Activated CD4-positive, alpha-beta T cell treated with anti-CD3 and anti-CD28 coated beads for 1 hour (primary cell): ENCODE results near the gene KNSTRN.

ENCODE experiments used
- DNase-seq: peaks from one replicate; pipeline ENCODE4 v3.0.0-alpha.2; 2020

Gene KNSTRN

GRCh38 chr15:40407330-40407990, 24.9 kb downstream of the KNSTRN start:
- DNase-seq: no peak

- DNase-seq: no peak
Measured at GRCh38 chr15:40409366-40409765, 26.8 kb downstream of the KNSTRN start.

- DNase-seq: no peak
Measured at GRCh38 chr15:40410476-40410875, 28.0 kb downstream of the KNSTRN start.

GRCh38 chr15:40412095-40412759, 29.7 kb downstream of the KNSTRN start:
- DNase-seq: no peak

- no peak for DNase-seq
Measured at GRCh38 chr15:40413036-40413435, 30.5 kb downstream of the KNSTRN start.

GRCh38 chr15:40414816-40415215, 32.3 kb downstream of the KNSTRN start:
- no peak for DNase-seq

- DNase-seq: no peak
Measured at GRCh38 chr15:40415226-40415625, 32.7 kb downstream of the KNSTRN start.

- no peak for DNase-seq
Measured at GRCh38 chr15:40416056-40416455, 33.5 kb downstream of the KNSTRN start.

GRCh38 chr15:40418126-40418525, 35.6 kb downstream of the KNSTRN start:
- no peak for DNase-seq

- DNase-seq: no peak
Measured at GRCh38 chr15:40420071-40420713, 37.7 kb downstream of the KNSTRN start.

- no peak for DNase-seq
Measured at GRCh38 chr15:40420793-40421192, 38.3 kb downstream of the KNSTRN start.

- peak; percentile 72 for DNase-seq
Measured at GRCh38 chr15:40421246-40422157, 39.0 kb downstream of the KNSTRN start.

- DNase-seq: no peak
Measured at GRCh38 chr15:40424483-40425115, 42.1 kb downstream of the KNSTRN start.

GRCh38 chr15:40425681-40426080, 43.2 kb downstream of the KNSTRN start:
- DNase-seq: no peak

- DNase-seq: no peak
Measured at GRCh38 chr15:40427188-40427587, 44.7 kb downstream of the KNSTRN start.

GRCh38 chr15:40428185-40428584, 45.7 kb downstream of the KNSTRN start:
- no peak for DNase-seq

- DNase-seq: no peak
Measured at GRCh38 chr15:40429068-40429710, 46.7 kb downstream of the KNSTRN start.

- no peak for DNase-seq
Measured at GRCh38 chr15:40430271-40430805, 47.8 kb downstream of the KNSTRN start.

- DNase-seq: no peak
Measured at GRCh38 chr15:40435023-40435709, 52.6 kb downstream of the KNSTRN start.

- no peak for DNase-seq
Measured at GRCh38 chr15:40435710-40436089, 53.2 kb downstream of the KNSTRN start.
